Vagina (tissue), 2 donors: ENCODE results near the gene CLIP4. TPM values are rescaled to one million over a fixed set of nuclear protein-coding genes. Genes with fewer than 3 reads are reported as not detected.

Experiments used
- DNase-seq, 2 donors: peaks; one replicate each; pipeline ENCODE4 v3.0.0-alpha.2; 2017; ENCODE audit errors: extremely low spot score in 2 of 2
- H3K27ac ChIP-seq: fragments of 200-600 bp; sonication (generic); one replicate; pipeline ENCODE4 v1.5.1; 2019
- H3K27me3 ChIP-seq: fragments of 200-600 bp; sonication (generic); one replicate; pipeline ENCODE4 v1.5.1; 2019
- H3K36me3 ChIP-seq, 2 donors: fragments of 200-600 bp; sonication (generic); one replicate each; pipeline ENCODE4 v1.5.1; 2017 to 2019
- H3K4me1 ChIP-seq: fragments of 200-600 bp; sonication (generic); one replicate; pipeline ENCODE4 v1.5.1; 2019
- H3K4me3 ChIP-seq, 2 donors: fragments of 200-600 bp; sonication (generic); 1 replicate in 1 of 2; 2 replicates in 1 of 2; pipeline ENCODE4 v1.5.1; 2016 to 2019
- H3K9me3 ChIP-seq: fragments of 200-600 bp; sonication (generic); one replicate; pipeline ENCODE4 v1.5.1; 2019
- POLR2A ChIP-seq, 2 donors: fragments of 450-650 bp; IDR thresholded peaks; one replicate each; pipeline ENCODE4 v1.6.1; 2017; ENCODE audit warnings: antibody characterized with exemption in 2 of 2, mild to moderate bottlenecking in 2 of 2, moderate library complexity in 2 of 2
- POLR2AphosphoS5 ChIP-seq, 2 donors: sonication (generic); formaldehyde crosslinking; IDR thresholded peaks; one replicate each; pipeline ENCODE4 v1.9.0; 2017; ENCODE audit warnings: antibody characterized with exemption in 2 of 2, mild to moderate bottlenecking in 2 of 2, low read depth in 1 of 2; ENCODE audit not compliant: insufficient read depth in 1 of 2
- intact Hi-C: fragments of 100-400 bp; cut with DNase I; formaldehyde crosslinking; loops from one replicate; pipeline ENCODE4 v1.15.1; 2023
- total RNA-seq: library from RNA; depleted of rRNA; stranded (reverse); fragments of >200 nt; gene quantifications from one replicate; pipeline ENCODE4 v1.2.3, GENCODE V29; 2016
- TF ChIP-seq, protein P1 (sequence below), 3 experiments: fragments of 450-650 bp in 2 of 3; fragments of 200-600 bp in 1 of 3; sonication (generic) in 1 of 3; IDR thresholded peaks; one replicate each; pipeline ENCODE4 v1.5.1; 2017 to 2019; ENCODE audit warnings: antibody characterized with exemption in 3 of 3, mild to moderate bottlenecking in 2 of 3, moderate library complexity in 2 of 3

CLIP4 gene
- total RNA-seq, 1 donor from 2014 or later: 63.1 TPM

DNA sequence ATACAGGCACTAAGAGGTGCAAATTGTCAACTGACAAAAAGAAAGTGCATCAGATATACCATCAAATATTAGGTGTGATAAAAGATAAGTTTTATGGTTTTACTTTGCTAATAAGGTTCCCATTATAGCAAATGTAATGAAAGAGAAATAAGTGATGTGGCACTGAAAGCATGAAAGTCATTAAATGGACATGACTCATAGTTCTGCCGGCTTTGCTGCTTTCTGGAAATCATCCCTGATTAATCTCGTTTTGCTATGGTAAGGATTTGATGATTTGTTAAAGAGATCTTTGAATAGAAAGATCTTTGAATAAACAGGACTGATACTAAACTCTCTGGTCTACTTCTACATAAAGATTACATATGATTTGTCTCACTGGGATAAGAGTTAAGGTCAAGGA, 72.7 kb downstream of the CLIP4 start:
- H3K4me3 ChIP-seq: no peak overlapping the region
- no peak for DNase-seq
- TF ChIP-seq POLR2A (IDR thresholded peaks at IDR 0.05) (no peak), POLR2AphosphoS5 (IDR thresholded peaks at IDR 0.05; ENCODE audit: insufficient read depth in 1 of 2, low read depth in 1 of 2) (no peak)
- TF ChIP-seq, protein P1, sequence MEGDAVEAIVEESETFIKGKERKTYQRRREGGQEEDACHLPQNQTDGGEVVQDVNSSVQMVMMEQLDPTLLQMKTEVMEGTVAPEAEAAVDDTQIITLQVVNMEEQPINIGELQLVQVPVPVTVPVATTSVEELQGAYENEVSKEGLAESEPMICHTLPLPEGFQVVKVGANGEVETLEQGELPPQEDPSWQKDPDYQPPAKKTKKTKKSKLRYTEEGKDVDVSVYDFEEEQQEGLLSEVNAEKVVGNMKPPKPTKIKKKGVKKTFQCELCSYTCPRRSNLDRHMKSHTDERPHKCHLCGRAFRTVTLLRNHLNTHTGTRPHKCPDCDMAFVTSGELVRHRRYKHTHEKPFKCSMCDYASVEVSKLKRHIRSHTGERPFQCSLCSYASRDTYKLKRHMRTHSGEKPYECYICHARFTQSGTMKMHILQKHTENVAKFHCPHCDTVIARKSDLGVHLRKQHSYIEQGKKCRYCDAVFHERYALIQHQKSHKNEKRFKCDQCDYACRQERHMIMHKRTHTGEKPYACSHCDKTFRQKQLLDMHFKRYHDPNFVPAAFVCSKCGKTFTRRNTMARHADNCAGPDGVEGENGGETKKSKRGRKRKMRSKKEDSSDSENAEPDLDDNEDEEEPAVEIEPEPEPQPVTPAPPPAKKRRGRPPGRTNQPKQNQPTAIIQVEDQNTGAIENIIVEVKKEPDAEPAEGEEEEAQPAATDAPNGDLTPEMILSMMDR (IDR thresholded peaks at IDR 0.05): no peak
- H3K27ac ChIP-seq: no peak overlapping the region
- no peaks in the 10 kb centered on the region for H3K9me3 ChIP-seq
- intact Hi-C loops: no loop called here
- H3K27me3 ChIP-seq: no peaks in the 10 kb centered on the region
- H3K36me3 ChIP-seq: peaks cover 0 to 3% of the 10 kb centered on the region in 2 donors
- H3K4me1 ChIP-seq: no peaks in the 10 kb centered on the region

DNA sequence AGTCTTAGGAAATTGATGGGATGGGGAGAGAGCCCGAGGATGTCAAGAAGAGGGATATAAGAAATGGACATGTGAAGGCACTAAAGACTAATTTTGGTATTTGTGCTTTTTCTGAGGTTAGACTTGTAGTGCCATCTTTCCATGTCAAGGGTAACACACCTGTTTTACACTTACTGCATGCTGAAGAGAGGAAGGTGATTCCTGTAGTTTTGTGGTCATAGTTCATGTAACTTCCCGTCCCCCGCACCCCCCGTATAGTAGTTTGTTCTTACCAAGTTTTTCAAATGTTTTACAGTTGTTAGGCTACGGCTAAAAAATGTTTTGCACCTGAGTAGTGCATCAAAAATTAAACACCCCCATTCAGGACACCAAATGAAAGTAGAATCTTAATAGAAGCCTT, 73.8 kb downstream of the CLIP4 start:
- H3K36me3 ChIP-seq: peaks cover 0 to 3% of the 10 kb centered on the region in 2 donors
- intact Hi-C loops: no loop called here
- no peak for DNase-seq
- no peaks in the 10 kb centered on the region for H3K27me3 ChIP-seq
- no peaks in the 10 kb centered on the region for H3K4me1 ChIP-seq
- TF ChIP-seq POLR2AphosphoS5 (IDR thresholded peaks at IDR 0.05; ENCODE audit: insufficient read depth in 1 of 2, low read depth in 1 of 2): no peak
- TF ChIP-seq, protein P1 (IDR thresholded peaks at IDR 0.05): no peak
- no peak overlapping the region for H3K4me3 ChIP-seq
- H3K27ac ChIP-seq: no peak overlapping the region
- H3K9me3 ChIP-seq: no peaks in the 10 kb centered on the region

GRCh38 chr2:29191817-29192216, 76.6 kb downstream of the CLIP4 start:
- Histone ChIP-seq H3K9me3 (no peaks in the 10 kb centered on the region), H3K27me3 (no peaks in the 10 kb centered on the region), H3K27ac (no peak overlapping the region), H3K4me3 (no peak overlapping the region), H3K36me3 (no peaks in the 10 kb centered on the region), H3K4me1 (no peaks in the 10 kb centered on the region)
- TF ChIP-seq, protein P1 (IDR thresholded peaks at IDR 0.05): no peak
- TF ChIP-seq POLR2A (IDR thresholded peaks at IDR 0.05) (no peak), POLR2AphosphoS5 (IDR thresholded peaks at IDR 0.05; ENCODE audit: insufficient read depth in 1 of 2, low read depth in 1 of 2) (no peak)
- DNase-seq: no peak
- intact Hi-C loops: no loop called here

DNA sequence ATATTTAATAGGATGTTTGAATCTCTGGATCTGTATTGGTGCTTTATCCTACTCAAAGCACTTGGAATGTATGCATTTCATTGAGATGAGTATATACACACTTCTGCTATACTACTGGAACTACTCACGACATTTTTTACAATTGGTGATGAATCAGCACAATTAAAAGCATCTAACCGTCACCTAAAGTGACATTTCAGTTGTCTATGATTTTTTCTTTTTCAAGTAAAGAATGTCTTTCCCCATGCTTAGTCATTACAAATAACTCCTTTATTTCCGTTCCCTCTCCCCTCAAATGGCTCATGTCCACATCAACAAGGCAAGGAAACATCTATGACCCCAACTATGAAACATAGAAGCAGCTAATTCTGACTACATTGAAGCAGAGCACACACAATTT, 77.3 kb downstream of the CLIP4 start:
- Histone ChIP-seq H3K36me3 (no peaks in the 10 kb centered on the region), H3K4me3 (no peak overlapping the region), H3K9me3 (no peaks in the 10 kb centered on the region), H3K27me3 (no peaks in the 10 kb centered on the region), H3K27ac (no peak overlapping the region), H3K4me1 (no peaks in the 10 kb centered on the region)
- intact Hi-C loops: no loop called here
- TF ChIP-seq POLR2AphosphoS5 (IDR thresholded peaks at IDR 0.05; ENCODE audit: insufficient read depth in 1 of 2, low read depth in 1 of 2): no peak
- no peak for TF ChIP-seq POLR2A (IDR thresholded peaks at IDR 0.05)
- TF ChIP-seq, protein P1 (IDR thresholded peaks at IDR 0.05): no peak
- no peak for DNase-seq

DNA sequence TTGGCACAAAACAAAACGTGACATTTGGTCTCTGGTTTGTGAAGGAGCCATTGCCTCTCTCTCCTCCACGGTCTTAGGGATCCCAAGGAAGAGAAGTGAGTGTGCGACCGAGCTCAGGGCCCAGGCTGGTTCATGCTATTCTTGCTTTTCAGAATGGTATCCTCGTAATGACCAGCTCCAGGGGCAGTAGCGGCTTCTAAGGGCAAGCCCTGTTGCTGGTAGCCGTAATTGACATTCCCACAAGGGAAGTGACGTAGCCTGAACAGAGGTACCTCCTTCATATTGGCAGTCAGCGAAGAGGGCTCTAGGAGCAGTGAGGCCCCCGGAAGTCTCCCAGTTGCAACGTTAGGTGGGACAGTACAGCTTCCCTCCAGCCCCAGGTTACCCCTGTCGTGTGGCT, 77.9 kb downstream of the CLIP4 start:
- Histone ChIP-seq H3K9me3 (no peaks in the 10 kb centered on the region), H3K4me1 (no peaks in the 10 kb centered on the region), H3K27me3 (no peaks in the 10 kb centered on the region), H3K4me3 (no peak overlapping the region), H3K36me3 (no peaks in the 10 kb centered on the region), H3K27ac (no peak overlapping the region)
- TF ChIP-seq POLR2AphosphoS5 (IDR thresholded peaks at IDR 0.05; ENCODE audit: insufficient read depth in 1 of 2, low read depth in 1 of 2) (no peak), POLR2A (IDR thresholded peaks at IDR 0.05) (no peak)
- TF ChIP-seq, protein P1 (IDR thresholded peaks at IDR 0.05): no peak
- intact Hi-C loops: no loop called here
- no peak for DNase-seq
